IMR-90 (cell line): ENCODE results near the gene TMEM117.

Experiments
- CHD1 ChIP-seq: IDR thresholded peaks from 2 replicates; pipeline ENCODE4 v1.6.1; 2012; ENCODE audit warnings: low read depth, low read length, improper control_type of control experiment
- CTCF ChIP-seq: conservative IDR thresholded peaks from 2 replicates; pipeline ENCODE4 v1.5.1; 2012; ENCODE audit warnings: mild to moderate bottlenecking, low read depth, low read length, improper control_type of control experiment
- FOS ChIP-seq: fragments of 150-350 bp; IDR thresholded peaks from 2 replicates; pipeline ENCODE4 v1.6.1; 2016; ENCODE audit warnings: low read depth, low read length
- NFE2L2 ChIP-seq: fragments of 150-350 bp; IDR thresholded peaks from 2 replicates; pipeline ENCODE4 v1.6.1; 2016; ENCODE audit warnings: low read depth, mild to moderate bottlenecking, low read length
- POLR2A ChIP-seq: IDR thresholded peaks from 2 replicates; pipeline ENCODE4 v1.6.1; 2012; ENCODE audit warnings: mild to moderate bottlenecking, low read depth, low read length
- RCOR1 ChIP-seq: IDR thresholded peaks from 2 replicates; pipeline ENCODE4 v1.6.1; 2012; ENCODE audit warnings: mild to moderate bottlenecking, low read length, improper control_type of control experiment; ENCODE audit not compliant: insufficient replicate concordance
- RFX5 ChIP-seq: IDR thresholded peaks from 2 replicates; pipeline ENCODE4 v1.8.0; 2012; ENCODE audit warnings: low read depth, mild to moderate bottlenecking, low read length, moderate library complexity

- no peak for TF ChIP-seq FOS
- TF ChIP-seq CTCF: no peak
- no peak for TF ChIP-seq POLR2A
- TF ChIP-seq NFE2L2: no peak
- no peak for TF ChIP-seq RCOR1
- no peak for TF ChIP-seq RFX5
- TF ChIP-seq CHD1: no peak
Measured at GRCh38 chr12:44358636-44359035, 522.8 kb downstream of the TMEM117 start.
